Hepatocyte (in vitro differentiated cells): ENCODE data around the gene ADGRE1.

ENCODE experiments used
- EZH2 ChIP-seq: fragments of 200-600 bp; sonication (generic); IDR thresholded peaks from 2 replicates; pipeline ENCODE4 v1.6.1; 2016; ENCODE audit warnings: antibody characterized with exemption, mild to moderate bottlenecking, borderline replicate concordance
- TF ChIP-seq, protein P1 (sequence below): fragments of 200-600 bp; sonication (generic); IDR thresholded peaks from 2 replicates; pipeline ENCODE4 v1.5.1; 2016; ENCODE audit warnings: antibody characterized with exemption, mild to moderate bottlenecking; ENCODE audit not compliant: poor library complexity

GRCh38 chr19:6838062-6838655 lies 49.2 kb upstream of the ADGRE1 start:
- TF ChIP-seq EZH2: no peak
- TF ChIP-seq, protein P1, sequence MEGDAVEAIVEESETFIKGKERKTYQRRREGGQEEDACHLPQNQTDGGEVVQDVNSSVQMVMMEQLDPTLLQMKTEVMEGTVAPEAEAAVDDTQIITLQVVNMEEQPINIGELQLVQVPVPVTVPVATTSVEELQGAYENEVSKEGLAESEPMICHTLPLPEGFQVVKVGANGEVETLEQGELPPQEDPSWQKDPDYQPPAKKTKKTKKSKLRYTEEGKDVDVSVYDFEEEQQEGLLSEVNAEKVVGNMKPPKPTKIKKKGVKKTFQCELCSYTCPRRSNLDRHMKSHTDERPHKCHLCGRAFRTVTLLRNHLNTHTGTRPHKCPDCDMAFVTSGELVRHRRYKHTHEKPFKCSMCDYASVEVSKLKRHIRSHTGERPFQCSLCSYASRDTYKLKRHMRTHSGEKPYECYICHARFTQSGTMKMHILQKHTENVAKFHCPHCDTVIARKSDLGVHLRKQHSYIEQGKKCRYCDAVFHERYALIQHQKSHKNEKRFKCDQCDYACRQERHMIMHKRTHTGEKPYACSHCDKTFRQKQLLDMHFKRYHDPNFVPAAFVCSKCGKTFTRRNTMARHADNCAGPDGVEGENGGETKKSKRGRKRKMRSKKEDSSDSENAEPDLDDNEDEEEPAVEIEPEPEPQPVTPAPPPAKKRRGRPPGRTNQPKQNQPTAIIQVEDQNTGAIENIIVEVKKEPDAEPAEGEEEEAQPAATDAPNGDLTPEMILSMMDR: no peak
